ENCODE measurements around the gene FBN1.

FBN1 gene

DNA sequence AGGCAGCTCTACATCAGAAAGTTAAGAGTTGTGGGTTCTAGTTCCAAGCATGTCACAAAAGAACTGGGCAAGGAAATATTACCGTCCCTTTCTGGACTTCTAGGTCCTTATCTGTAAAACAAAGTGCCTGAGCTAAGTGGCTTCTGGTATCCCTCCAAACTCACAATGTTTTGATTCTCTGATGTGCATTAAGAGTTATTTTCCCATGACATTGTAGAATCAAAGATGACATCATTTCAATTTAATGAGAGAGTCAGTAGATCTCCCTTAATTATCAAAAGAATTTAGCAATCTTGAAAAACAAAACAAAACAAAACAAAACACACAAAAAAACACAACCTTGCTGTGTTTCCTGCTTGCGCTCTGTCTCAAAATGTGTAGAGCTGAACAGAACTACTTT, 225.6 kb downstream of the FBN1 start:
- no peak for DNase-seq

DNA sequence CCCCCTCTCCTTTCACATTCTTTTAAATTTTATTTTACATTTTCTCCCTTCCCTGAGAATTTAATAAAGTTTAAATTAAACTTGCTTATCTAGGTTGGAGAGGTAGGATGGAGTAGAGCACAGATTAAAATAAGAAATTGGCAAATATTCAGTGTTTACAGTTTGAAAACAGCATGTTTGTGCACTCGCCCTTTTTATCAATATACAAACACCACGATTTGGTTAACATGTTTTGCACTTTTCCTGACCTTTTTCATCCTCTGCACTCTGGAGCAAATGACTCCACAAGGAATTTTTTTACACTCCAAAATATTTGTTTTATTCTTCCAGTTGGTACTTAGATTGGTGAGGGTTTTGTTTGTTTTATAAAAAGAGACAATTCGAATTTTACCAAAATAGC, 227.2 kb downstream of the FBN1 start:
- DNase-seq: no peak

DNA sequence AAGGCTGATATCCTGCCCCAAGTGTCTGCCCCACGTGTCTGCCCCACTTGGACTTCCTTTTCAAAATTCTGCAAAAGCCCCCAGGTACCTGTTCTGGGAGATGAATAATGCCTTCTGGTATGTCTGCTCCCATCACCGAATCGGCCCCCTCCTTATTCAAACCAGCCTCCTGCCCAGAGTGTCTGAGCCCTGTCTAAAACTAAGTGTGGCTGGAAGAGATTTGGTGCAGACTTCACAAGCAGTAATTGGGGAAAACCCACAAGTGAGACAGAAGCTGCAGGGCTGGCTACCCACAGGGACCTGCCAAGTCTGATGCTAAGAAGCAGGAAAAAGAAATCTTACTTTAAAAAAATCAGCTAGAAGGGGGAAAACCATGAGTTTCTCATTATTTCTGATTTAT, 229.2 kb downstream of the FBN1 start:
- no peak for DNase-seq

DNA sequence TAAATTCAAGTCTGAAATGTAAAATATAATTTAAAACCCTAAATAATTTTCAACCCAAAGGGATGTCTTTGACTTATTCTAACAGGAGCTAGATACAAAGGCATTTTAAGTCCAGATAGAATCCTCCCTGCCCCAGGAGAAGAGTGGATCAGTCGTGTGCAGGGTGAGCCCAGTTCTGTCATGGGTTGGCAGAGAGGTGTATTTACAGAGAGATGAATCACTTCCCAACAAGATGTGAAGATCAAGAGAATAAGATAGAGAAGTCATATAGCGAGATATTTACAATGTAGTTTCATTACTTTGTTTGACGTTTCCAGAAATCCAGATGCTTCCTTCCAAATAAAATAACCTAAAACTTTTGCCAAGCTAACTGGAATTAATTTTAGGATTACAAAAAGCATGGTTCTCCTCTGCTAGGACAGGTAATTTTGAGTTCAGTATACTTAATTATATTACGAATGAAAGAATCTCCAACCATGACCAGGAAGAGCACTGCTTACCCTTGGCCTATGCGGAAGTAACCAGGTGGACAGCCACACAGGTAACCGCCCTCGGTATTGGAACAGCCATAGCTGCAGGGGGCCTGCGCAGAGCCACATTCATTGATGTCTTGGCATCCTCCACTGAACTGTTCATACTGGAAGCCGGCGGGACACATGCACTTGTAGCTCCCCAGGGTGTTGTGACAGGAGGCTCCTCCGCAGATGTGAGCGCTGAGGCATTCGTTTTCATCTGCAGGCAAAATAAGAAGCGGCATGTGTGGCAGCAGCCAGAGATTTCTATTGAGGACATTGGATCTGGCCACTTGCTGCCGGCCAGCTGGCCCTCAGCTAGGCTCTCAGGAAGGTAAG, 230.2 kb downstream of the FBN1 start:
- DNase-seq: no peak

DNA sequence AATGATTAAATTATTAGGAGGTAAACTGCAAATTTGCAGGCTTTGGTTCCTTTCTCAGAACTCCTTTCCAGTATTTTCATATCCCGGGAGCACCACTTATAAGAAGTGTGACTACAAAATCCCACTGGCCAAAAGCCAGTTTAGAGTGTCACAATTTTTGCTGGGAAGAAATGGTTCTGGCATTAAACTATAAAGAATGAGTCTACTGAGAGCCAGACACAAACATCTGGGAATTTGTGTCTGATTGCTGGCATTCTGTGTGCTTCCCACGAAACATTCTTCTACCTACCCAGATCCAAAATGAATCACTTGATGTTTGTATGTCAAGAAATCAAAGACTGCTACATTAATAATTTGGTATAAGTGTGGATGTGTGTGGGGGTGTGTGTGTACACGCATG, 231.5 kb downstream of the FBN1 start:
- DNase-seq: no peak

DNA sequence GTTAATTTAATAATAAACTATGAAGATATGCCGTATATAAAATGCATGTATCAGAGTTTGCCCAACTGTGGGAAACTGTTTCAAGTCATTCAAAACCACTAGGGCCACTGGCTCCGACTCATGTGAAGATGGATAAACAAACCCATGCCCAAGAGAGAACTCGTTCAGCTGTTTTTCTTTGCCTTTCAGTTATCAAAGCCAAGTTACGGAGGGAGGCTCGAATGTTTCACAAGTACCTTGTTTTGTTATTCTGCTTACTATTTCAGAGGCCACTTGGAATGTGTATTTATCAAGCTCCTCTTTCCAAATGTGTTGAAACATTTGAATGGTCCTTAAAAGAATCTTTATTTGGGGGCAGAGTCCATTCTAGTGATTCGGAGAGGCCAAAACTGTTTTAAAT, 232.2 kb downstream of the FBN1 start:
- DNase-seq: no peak

DNA sequence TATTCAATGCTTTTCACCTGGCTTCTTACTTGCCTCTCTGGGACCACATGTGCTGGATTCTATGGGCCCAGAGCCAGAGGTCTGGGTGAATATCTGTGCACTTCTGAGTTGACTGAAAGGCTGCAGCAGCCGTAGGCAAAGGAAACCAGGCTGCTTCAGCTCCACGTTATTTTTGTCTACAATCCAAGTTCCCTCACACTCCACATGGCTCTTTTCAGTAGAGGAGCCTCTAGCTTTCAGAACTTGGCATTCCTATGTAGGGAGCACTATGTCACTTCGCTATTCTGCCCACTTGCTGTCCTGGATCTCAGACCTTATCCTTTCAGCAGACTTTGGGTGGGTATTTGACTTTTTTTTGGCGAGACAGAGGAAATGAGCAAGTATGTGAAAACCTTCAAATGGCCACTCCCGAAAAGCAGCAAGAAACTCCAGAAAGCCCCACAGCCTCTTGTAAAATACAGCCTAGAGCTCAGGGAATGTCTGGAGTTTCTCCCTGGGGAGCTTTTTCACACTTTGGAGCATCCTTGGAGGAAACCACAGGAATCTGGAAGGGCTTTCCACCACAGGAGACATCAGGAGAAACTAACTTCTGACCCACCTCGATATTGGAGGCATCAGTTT, 233.4 kb downstream of the FBN1 start:
- DNase-seq: no peak

DNA sequence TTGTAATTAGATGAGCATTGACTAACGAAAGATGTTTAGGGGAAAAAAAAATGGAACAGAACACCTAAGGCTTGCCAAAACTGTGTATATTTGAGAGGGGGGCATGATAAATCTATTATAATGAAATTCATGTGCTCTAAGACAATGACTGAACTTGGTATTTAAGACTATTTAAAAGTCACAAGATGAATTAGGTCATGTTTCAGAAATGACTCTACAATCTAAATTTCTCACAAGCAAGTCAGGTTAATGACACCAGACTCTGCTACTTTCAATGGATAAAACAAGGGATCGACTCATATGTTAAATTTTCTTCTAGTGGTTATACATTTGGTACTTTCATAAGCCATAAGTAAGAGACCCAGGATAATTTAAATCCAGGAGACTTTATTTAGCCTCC, 235.9 kb downstream of the FBN1 start:
- DNase-seq: no peak

DNA sequence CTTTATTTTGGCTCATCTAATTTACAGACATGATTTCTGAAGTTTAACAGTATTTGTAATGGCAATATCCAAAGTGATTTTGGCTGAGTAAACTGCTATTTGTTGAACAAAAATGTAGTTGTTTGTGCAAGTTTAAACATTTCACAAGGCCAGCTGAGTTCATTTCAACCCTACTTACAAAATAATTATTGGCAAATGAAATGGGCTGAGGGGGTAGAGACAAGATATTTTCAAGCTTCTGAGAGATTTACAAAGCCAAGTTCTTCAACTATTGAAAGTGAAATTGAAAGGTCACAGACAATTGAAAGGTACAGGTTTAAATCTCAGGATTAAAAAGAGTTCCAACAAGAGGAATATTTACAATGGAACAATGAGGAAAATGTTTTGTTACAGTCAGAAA, 237.2 kb downstream of the FBN1 start:
- DNase-seq: no peak

DNA sequence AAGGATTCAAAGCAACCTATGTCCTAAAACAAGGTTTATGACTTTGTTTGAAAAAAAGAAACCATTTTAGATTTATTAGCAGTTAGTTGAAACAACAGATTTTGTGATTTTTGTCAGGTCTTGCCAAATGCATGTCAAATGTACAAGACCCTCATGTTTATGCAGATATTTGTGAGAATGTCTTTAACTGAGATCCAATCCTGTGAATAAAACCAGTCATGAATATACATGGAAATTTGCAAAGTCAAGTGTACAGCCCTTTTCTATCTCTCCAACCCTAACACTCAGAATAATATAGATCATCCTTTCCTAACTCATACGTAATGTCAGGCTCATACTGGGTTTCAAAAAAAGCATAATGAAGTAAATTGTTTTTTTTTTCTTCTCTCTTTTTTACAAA, 237.9 kb downstream of the FBN1 start:
- no peak for DNase-seq

DNA sequence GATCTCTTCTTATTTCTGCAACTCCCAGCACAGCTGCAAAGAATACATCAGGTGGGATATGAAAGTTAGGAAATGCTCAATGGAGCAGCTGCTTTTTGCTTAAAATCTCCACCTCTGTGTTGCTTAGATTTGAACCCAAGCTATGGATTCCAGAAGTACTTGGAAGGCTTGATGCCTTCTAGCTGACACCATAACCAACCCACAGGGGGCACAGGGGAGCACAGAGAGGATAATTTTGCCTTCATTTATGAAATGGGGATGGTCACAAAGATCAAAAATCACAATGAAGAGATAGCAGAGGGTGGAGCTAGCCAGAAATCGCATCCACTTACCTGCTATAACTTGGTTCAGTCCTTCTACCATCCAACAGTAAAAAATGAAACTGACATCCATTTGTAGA, 238.6 kb downstream of the FBN1 start:
- no peak for DNase-seq

DNA sequence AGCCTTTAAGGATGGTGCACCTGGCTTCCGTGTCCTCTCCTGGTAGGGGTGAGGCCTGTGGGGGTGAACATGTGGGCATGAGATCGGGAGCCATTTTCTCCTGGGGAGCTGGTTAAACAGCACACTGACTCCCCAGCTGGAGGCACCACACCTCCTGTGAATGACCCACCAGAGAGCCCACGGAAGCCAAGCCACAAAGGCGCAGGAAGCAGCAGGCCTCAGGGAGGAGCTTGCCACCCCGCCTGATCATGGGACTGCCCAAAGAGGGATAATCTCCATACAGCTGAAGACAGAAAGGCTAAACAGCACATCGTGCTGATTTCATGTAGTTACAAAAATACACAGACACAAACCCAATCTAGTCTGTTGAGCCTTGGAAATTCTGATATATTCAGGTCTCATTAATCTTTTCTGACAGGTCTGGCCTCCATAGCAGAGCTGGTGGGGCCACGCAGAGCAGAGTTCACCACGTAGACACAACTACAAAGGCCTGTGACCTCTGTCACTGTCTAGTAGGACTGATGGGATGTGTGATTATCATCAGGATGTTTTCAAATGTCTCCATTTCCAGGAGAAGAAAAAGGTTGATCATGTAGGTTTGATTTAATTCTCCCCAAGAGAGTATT, 239.1 kb downstream of the FBN1 start:
- no peak for DNase-seq

DNA sequence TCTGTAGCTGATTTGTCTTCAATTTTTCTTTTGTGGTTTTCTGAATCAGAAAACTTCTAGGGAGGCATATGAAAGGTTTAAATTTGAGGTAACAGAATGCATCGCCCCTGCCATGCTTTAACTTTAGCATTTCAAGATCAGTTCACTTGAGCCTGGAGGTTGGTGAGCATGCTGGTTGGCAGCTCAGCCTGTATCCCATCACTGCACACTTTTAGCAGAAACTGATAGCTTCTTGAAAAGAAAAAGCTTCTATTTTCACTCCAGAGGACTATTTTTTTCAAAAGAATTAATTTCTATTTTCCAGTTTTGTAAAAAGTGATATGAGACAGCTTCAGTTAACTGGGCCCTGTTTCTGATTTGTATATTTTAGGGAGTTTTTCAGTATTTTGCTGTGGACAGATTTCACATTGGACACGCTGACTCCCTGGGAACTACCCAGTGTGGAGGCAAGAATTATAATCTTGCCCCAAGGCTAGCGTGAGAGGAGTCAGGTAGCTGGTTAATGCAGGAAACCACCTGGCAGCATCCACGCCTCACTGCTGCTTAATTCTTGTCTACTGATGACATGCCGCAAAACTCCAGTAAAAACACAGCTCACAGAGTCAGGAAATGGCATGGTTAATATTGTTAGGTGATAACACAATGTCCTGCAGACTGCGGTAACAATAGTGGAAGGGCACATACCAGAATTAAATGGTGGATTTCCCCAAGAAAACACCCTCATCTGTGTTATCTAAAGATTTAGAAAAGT, 242.9 kb downstream of the FBN1 start:
- no peak for DNase-seq

DNA sequence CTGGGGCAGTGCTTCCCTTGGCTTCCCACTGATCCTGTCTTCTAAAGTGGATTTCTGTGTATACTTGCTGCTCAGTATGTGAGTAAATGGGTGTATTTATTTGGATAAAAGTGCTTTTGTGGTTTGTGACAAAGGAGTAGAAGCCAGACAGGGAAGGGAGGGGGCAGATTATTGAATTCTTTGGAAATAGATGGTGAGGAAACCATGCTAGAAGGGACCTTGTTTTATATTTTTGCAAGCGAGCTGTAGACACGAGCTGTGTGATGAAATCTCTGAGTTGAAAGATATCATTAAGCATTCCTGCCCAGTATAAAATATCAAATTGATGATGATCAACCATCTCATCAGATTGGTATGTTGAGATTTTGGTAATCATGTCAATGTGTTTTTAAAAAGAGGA, 245.4 kb downstream of the FBN1 start:
- no peak for DNase-seq

DNA sequence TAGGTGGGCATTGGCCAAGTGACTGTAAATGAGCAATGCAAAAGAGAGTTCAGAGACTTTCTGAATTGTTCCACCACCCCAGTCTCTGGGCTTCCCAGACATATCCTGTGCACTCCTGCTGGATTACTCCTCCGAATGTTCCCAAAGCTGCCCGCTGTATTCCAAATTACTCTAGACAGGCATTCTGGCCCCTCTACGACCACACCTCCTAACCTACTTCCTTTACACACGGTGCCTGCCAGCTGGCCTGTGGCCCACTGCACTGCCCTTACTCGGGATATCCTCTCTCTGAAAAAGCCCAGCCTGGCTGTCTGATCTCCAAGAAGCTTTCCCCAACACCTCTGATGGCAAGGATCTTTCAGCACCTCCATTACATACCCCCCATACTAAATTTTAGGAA, 247.7 kb downstream of the FBN1 start:
- DNase-seq: no peak

DNA sequence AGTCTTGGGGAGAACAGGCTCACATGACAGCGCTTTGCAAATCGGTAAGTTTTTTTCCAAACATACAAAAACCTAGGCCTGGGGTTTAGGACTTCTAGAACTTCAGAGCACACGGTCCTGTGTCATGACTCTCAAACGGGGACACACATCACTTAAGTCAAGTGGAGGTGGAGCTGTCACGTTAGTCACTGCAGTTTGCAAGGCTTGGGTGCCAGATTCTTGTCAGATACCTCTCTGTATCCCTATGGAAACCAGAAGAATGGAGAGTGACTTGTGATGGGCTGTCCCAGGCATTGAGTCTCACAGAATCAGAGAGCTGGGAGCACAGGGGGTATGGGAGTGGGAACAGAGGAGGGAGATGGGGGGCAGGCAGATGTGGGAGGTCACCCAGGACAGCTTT, 249.5 kb downstream of the FBN1 start:
- no peak for DNase-seq

DNA sequence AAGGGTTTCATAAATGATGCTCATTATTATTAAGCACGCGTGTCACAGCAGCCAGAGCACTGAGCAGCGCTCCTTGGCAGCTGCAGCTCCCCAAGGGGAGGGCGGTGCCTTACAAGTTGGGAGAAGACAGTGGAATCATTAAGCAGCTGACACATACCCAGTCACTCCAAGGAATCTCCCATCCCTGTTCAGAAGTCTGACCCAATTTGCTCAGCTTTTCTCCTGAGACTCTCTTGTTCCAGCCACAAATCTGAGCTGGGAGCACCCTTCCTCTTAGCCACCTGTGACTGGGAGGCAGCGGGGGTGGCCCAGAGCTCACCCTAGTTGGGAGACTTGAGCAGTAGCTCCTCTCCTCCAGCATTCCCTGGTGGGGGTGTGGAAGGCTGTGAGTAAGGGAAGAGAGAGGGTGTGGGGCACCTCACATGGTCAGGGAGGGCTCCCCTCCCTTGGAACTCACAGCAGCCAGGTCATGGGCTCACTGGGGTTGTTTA, 249.9 kb downstream of the FBN1 start:
- no peak for DNase-seq

DNA sequence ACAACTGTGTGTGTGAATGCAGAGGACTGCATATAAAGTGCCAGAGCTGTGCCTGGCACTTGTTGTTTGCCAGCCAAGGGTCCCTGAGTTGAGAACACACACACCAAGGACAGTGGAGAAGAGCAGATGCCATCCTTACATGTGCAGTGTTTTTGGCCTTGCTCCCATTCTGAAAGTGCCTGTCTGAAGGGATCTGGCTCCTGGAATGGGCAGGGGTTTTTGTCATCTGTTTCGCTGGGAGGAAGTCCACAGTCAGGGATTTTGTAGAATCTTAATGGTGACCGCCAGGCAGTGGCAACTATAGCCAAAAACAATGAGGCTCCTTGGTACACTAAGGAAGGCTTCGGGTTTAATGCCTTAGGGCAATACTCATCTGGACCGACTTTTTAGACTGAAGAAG, 250.5 kb downstream of the FBN1 start:
- DNase-seq: no peak

DNA sequence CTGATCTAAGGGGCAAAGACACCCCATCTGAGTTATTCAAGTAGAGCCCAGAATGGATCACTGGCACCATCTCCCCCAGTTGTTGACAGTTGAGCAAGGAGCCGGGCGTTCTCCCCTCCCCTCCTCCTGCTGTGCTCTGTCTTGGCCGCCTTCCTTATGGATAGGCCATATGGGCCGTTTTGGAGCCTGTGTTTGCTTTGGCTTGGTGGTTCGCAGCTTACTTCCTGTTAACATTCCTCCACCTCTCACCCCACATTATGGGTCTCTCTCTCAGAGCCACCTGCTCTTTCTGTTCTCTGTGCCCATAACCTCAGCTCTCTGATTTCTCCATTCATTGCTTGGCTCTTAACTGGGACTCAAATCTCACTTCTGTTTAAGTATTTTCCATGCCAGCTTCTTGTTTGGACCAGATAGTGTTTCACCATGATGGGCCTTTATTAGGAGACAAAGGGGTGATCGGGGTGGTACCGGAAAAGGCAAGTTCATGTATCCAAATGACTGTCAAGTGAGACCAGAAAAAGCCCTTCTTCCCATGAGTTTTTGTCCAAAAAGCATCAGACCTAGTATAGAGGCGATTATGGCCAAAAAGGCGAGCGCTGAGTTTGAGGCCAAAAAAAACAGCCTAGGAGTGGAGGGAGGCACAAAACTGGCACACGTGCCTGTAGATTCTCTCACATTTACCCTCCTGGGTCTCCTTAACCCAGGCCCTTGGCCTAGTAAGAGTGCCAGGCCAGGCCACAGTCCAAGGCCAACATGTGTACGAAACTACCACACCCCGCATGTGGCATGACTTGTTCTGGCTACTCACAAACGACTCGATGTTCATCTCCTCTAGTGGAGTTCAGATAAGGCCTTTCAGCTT, 251.6 kb downstream of the FBN1 start:
- no peak for DNase-seq

DNA sequence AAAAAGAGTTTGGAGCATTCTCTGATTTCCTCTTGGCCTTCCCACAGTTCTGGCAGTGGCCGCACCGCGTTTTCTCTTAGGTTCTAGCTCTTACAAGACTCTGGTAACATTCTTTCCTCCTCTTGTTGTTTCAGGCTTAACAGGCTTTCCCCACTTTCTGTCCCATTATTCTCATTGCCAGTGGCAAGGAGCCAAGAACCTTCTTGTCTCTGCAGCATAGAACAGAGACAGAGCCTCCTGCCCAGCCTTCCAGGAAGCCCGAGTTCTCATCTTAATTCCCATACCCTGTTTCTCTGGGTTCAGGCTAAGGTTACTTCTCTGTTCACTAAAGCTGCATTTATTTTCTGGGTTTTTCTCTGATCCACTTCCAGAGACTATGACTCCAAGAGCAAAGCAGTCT, 253.2 kb downstream of the FBN1 start:
- DNase-seq: no peak

DNA sequence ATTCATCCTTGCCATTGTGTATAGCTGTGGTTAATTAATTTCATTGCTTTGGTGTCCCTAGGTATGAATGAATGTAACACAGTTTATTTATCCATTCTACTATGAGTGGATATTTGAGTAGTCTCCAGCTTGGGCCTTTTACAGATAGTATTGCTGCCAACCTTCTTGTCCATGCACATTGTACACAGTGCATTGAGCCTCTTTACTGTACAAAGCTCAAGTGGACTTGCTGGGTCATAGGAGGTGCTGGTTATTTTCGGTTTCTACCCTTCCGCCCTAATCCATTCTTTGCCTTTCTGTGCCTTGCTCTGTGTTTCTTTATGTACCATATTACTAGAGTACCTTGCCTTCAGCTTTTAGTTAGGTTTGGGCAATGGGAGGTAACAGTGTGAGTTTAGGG, 253.6 kb downstream of the FBN1 start:
- no peak for DNase-seq

DNA sequence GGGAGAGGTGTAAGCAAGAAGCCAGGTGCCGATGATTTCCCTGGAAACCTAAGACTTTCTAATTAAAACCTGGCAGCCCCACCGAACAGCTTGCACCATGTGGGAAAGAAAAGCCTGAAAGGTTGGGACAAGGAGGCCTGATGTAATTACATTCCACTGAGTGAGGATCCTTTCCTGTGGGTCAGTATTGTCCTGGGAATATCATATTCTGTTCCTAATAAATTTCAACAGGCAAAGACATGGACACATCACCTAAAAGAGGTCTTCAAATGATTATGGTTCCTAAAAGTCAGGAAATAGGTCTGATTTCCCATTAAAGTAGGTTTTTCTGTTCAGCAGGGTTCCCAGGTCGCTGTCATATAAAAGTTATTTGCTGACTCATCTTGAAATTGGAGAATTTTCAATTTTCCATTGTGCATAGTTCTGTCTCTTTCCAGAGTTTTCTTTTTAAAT, 255.8 kb downstream of the FBN1 start:
- DNase-seq: no peak
